ENCODE data around the gene ZNF587B.
"Not testable (repeated sequence)": the region's sequence is repeated elsewhere in the genome, so short reads cannot be mapped to it uniquely, and the experiment has no call there.

The ZNF587B gene

GRCh38 chr19:57830071-57830602 lies at the start of gene ZNF587B:
TSS of gene ZNF587B (plus strand) at chr19:57830299. CDS start at chr19:57830529, 230 bp downstream.
- DNase-seq (ENCODE audit: low read depth in 2 of 2), result peak in 1 of 2 experiments; percentile 20

- no peak for DNase-seq (ENCODE audit: low read depth in 2 of 2)
Measured at GRCh38 chr19:57786286-57786685, 43.8 kb upstream of the ZNF587B start.

- DNase-seq (ENCODE audit: low read depth in 2 of 2), result no peak
Measured at GRCh38 chr19:57786906-57787305, 43.2 kb upstream of the ZNF587B start.

GRCh38 chr19:57788114-57788692 lies 41.9 kb upstream of the ZNF587B start:
- DNase-seq (ENCODE audit: low read depth in 2 of 2), result no peak

- no peak for DNase-seq (ENCODE audit: low read depth in 2 of 2)
Measured at GRCh38 chr19:57789288-57789687, 40.8 kb upstream of the ZNF587B start.

GRCh38 chr19:57796580-57796979 lies 33.5 kb upstream of the ZNF587B start:
- not testable (repeated sequence) for DNase-seq (ENCODE audit: low read depth in 2 of 2)

- no peak for DNase-seq (ENCODE audit: low read depth in 2 of 2)
Measured at GRCh38 chr19:57800696-57801095, 29.4 kb upstream of the ZNF587B start.

GRCh38 chr19:57802269-57802668 lies 27.8 kb upstream of the ZNF587B start:
- no peak for DNase-seq (ENCODE audit: low read depth in 2 of 2)

GRCh38 chr19:57803265-57803593 lies 26.9 kb upstream of the ZNF587B start:
- DNase-seq (ENCODE audit: low read depth in 2 of 2), result no peak

GRCh38 chr19:57803594-57804325 lies 26.3 kb upstream of the ZNF587B start:
- DNase-seq (ENCODE audit: low read depth in 2 of 2), result peak; percentile 96

GRCh38 chr19:57807541-57807940 lies 22.6 kb upstream of the ZNF587B start:
- DNase-seq (ENCODE audit: low read depth in 2 of 2), result no peak

GRCh38 chr19:57810410-57811295 lies 19.4 kb upstream of the ZNF587B start:
- DNase-seq (ENCODE audit: low read depth in 2 of 2), result not testable (repeated sequence)

- DNase-seq (ENCODE audit: low read depth in 2 of 2), result no peak
Measured at GRCh38 chr19:57812226-57812625, 17.9 kb upstream of the ZNF587B start.

- DNase-seq (ENCODE audit: low read depth in 2 of 2), result not testable (repeated sequence)
Measured at GRCh38 chr19:57812975-57813820, 16.9 kb upstream of the ZNF587B start.

- no peak for DNase-seq (ENCODE audit: low read depth in 2 of 2)
Measured at GRCh38 chr19:57813919-57814504, 16.1 kb upstream of the ZNF587B start.

GRCh38 chr19:57814505-57815246 lies 15.4 kb upstream of the ZNF587B start, which contains the start of gene ZNF552:
TSS of gene ZNF552 (minus strand) at chr19:57814913. CDS start at chr19:57814743, 170 bp downstream.
- DNase-seq (ENCODE audit: low read depth in 2 of 2), result peak; percentile 78 to 80

GRCh38 chr19:57815247-57816075 lies 14.6 kb upstream of the ZNF587B start:
- DNase-seq (ENCODE audit: low read depth in 2 of 2), result no peak

GRCh38 chr19:57816652-57817051 lies 13.4 kb upstream of the ZNF587B start:
- DNase-seq (ENCODE audit: low read depth in 2 of 2), result no peak

- DNase-seq (ENCODE audit: low read depth in 2 of 2), result no peak
Measured at GRCh38 chr19:57817976-57818375, 12.1 kb upstream of the ZNF587B start.

All from fibroblast of skin of left quadriceps (primary cell).